GM10847 (cell line): Measurements from ENCODE around the gene GREB1L.

ENCODE experiments used
- POLR2A ChIP-seq: IDR thresholded peaks from 2 replicates; pipeline ENCODE4 v1.6.1; 2011; ENCODE audit not compliant: insufficient read length; ENCODE audit errors: extremely low read depth

Gene GREB1L

DNA sequence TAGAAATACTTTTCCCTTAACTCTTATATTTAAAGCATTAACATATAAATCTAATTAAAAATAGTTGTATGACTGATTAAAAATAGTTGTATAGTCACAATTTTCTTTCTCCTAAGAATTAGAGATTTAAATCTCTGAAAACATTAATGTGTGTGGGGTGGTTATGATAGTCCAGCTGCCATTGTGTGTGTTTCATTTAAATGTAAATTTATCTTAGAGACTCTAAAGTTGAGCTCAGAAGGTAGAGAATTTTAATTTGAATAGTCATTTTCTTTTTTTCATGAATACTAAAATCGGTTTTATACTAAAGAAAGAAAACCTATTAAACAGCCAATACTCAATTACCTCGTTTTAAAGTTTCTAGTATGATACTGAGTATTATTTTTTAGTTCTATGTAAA lies 18.6 kb downstream of the GREB1L start:
- TF ChIP-seq POLR2A, result no peak

DNA sequence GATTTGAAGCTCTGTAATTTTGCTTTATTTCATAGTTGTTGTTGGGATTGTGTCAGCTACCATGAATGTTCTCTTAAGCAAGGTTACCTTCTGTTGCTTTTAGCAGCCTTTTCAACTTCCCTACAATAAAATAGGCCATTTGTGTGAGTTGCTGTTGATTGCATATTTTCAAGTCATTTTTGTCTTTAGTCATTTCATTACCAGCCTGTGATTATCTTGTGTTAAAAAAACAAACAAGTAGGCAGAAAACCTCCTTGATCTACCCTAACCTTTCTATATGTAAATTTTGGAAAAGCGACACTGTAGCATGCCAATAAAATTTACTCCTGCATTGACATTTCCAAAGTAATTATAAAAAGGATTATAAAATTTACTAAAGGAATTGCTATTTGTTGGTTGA lies 19.3 kb downstream of the GREB1L start:
- no peak for TF ChIP-seq POLR2A

DNA sequence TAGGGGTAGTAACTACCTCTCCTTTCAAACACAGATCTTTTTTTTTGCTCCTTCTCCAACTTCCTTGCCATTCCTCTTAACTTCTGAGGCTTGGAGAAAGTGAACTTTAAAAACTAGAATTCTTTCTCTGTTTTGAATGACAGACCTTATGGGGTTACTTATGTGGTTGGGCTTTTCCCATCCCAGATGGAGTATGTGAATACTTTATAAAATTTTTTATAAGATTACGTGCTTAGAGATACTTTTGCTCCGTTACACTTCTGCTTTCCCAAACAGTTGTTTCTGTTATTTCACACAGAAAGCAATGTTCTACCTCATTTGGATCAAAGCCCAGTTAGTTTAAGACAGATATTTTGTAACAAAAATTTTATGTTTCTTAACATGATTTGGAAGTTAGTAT lies 20.2 kb downstream of the GREB1L start:
- no peak for TF ChIP-seq POLR2A

DNA sequence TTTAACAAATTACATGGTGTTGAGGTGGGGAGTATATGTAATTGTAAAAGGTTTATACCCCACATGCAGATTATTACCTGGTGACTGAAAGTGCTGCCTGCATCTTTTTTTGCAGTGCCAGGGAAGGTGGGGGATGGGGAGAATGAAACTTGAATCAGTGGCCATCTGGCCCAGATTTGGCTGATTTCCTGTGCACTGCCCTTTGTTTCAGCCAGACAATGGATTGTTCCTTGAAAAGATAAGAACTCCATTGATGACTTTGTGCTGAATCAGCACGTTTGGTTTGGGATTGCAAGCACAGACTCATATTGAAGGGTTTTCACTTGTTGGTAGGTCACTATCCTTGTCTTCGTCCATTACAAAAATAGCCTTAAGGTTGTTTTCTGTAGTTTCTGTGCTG lies 20.9 kb downstream of the GREB1L start:
- TF ChIP-seq POLR2A, result no peak

DNA sequence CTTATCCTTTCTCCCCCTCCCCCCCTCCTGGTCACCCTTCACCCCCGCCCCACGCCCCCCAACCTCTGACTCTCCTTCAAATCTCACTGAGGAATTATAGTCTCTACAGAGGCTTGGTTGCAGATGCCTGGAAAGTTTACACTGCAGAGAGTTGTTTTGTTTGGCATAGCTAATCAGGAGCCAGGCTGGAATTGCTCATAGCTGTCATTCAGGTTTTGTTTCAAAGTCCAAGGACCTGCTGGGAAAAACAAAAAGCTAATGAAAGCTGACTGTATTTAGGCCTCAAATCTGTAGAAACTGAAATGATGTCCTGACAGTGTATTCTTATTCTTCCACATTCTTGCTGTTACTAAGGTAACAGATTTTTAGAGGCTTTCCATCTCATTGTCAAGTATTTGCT lies 22.6 kb downstream of the GREB1L start:
- no peak for TF ChIP-seq POLR2A

DNA sequence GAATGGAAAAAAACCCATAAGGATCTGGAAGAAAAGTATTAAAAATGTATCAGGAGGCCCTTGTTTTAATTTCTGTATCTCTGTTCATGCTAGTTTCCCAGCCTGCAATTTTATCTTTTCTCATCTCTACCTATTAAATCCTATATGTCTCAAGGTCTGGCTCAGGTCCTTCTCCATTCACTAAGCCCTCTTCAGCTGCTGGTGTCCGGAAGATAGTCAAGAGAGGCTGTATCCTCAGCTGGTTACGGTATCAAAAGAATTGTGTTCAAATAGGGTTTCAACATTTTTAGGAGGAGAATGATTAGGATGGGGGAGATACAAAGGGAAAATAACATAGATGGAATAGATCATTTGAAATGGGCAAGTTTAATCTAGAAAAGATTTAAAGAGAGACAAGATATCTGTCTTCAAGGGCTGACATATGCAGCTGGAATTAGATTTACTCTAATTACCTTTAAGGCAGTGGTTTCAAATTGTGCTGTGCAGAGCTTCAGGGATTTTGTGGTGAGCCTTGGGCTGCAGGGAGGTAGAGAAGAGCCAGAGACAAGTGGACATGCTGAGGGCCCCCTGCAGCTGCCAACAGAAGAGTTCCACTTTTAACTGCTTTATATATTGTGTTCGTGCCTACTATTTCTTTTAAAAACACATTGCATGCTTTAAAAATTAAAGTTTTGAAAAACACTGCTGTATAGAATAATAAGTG lies 24.1 kb downstream of the GREB1L start:
- no peak for TF ChIP-seq POLR2A

DNA sequence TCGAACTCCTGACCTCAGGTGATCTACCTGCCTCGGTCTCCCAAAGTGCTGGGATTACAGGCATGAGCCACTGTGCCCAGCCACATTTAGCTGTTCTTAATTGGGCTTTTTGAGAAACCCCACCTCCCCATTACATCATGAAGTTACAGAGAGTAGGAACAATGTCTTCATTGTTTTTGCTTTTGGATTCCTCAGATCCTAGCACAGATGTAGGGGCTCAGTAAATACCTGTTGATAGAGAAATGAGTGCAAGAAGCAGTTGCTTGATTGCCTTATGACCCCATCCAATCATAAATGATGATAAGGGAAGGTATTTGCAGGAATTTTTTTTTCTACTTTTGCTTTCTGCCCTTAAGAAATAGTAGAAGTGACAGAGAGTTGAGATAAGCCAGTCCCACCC lies 25.4 kb downstream of the GREB1L start:
- TF ChIP-seq POLR2A, result no peak

DNA sequence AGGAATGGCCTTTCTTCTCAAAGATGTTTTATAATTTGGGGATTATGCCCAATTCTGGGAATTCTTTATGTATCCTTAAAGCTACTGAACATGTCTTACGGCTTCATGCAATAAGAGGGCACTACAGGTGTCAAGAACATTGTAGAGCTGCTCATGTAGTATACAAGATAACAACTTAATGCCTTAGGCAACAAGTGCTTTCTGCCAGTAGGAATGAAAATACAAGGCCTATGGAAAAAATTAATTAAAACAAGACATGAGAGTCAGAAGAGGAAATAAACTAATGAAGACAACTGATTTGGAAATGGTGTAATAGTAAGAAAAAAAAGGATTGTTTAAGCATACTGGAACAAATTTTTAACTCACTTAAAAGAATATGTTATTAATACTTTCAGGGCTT lies 27.3 kb downstream of the GREB1L start:
- TF ChIP-seq POLR2A, result no peak

DNA sequence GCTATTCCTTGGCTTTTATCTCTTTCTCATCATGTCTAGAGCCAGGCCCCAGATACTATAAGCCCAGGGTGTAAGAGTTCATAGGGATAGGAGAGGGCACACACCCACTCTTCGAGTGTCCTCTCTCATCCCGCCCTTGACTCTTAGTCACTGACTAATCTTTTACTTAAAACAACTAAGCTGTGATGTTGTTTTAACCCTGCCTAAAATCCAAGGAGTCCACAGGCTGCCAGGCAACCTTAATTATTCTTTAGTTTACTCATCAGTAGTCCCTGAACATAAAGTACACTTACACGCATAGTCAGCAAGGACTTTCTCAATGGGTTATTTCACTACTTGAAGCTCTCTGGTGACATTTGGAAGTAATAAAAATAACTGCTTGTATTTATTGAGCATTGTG lies 28.4 kb downstream of the GREB1L start:
- TF ChIP-seq POLR2A, result no peak

DNA sequence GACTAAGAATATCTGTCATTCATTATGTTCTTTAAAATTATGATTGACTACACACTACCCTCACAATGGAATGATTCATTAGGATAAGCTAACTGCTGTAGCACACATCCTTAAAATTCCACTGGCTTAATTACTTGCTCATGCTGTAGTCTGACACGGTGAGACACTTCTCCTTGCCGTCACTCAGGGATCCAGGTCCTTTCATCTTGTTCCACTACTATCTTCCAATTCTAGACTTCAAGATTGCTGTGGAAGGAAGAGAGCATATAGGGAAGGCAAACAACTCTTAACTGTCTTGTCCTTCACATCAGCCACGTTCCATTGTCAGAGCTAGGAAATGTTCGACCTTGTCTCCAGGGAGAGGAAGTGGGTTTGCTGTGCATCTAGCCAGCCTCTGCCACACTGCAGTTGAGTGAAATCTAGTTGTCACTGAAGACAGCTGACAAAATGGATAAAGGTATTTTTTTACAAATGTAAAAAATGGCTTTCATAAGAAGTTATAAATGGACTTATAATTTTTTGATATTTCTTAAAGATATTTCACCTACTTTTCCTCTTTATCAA lies 30.1 kb downstream of the GREB1L start:
- TF ChIP-seq POLR2A, result no peak

DNA sequence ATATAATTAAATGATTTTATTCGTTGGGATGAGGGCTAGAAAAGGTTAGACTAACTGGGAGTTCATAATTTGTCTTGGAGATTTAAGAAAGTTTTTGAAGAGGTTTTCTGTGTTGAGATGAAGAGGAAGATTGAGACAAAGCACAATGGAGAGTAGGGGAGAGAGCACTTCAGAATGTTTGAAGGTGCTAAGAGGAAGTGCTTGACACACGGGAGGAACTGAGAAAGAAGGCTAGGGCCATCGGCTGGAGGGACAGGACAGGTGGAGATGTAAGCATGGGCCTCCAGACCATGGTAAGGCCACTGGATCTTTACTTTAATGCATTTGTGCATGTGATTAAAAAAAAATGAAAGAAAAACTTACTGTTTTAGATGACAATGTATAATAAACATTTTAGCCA lies 31.5 kb downstream of the GREB1L start:
- TF ChIP-seq POLR2A, result no peak

DNA sequence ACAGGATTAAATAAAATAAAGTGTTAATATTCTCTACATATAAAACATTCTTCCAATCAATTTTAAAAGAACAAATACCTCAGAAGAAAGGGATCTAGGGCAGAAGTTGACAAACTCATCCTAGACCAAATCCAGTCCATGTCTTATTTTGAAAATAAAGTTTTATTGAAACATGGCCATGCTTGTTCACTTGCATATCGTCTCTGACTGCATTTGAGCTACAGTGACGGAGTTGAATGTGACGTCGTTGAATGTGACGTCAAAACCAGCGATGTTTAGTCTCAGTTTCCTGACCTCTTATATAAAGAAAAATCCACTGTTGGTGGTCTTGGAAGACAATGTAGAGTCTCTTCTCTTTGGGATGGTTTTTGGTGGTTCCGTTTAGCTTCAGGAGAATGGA lies 33.6 kb downstream of the GREB1L start:
- no peak for TF ChIP-seq POLR2A

DNA sequence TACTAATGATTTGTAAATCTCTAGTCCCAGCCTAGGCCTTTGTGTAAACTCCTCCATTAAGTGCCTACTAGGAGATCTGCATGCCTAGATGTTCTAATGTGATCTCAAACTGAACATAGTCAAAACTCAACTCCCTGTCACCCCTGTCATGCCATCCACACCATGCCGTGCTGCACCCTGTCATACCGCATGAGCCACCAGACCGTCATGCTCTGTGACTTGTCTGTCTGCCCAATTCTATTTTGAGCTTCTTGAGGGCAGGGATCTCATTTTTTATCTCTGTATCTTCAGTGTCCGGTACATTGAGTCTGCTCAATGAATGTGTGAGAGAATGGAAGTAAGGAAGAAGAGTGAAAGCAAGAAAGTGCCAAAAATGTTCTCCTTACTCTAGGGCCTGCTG lies 35.5 kb downstream of the GREB1L start:
- TF ChIP-seq POLR2A, result no peak

DNA sequence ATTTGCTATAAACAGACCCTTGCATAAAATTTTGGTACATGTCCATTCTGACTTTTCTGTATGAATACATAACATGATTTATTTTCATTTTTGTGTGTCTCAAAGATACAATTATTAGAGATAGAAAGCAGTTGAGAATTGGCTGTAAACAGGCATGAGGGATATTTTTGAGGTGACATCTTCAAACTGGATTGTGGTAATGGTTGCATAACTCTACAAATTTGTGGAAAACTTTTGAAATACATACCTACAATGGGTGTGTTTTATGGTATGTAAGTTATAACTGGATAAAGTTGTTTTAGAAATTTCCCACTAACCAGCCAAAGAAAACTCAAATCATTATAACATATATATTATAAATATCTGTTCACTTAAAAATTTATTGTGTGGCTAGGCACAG lies 39.6 kb downstream of the GREB1L start:
- no peak for TF ChIP-seq POLR2A

DNA sequence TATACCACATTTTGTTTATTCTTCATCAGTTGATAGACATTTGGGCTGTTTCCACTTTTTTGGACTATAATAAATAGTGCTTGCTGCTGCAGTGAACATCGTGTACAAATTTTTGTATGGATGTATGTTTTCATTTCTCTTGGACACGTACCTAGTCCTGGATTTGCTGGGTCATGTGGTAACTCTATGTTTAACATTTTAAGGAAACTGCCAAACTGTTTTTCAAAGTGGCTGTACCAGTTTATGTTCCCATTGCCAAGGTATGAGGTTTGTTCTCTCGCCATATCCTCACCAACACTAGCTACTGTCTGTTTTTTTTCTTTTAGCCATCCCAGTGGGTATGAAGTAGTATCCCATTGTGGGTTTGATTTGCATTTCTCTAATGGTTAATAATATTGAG lies 42.5 kb downstream of the GREB1L start:
- TF ChIP-seq POLR2A, result no peak

DNA sequence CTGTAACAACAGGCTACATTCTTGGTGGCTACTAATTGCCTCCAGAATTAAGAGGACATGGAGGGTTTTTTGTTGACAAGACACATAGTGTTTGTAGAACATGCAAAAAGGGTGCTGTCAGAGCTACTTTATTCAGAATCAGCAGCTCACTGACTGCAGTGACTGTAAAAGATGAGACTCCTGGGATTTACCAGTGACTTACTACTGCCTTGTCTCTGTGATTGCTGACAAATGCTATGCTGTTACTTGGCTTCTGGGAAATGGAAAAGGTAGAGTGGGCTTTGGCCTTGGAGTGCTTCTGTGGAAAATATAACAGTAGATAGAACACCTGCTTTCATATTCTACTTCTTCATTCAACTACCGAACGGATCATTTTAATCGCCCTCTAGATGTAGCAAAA lies 47.8 kb downstream of the GREB1L start:
- no peak for TF ChIP-seq POLR2A

DNA sequence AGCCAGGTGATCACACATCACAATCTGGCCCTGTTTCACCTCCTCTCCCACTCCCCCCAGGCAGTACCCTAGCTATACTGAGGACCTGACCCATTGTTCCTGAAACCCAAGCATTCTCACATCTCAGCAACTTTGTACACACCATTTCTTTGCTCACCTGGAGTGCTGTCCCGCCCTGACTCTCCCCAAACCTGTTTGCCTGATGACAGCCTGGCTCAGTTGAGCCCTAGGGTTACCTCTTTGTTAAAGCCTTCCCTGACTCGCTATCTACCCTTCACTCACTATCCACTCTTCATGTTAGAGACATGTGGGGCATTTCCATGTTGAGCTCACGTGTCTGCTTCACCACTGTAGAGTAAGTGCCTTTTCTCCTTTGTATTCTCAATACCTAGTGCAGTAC lies 49.1 kb downstream of the GREB1L start:
- TF ChIP-seq POLR2A, result no peak
